ENCODE results near the gene ZDHHC14.
"Not testable (repeated sequence)": the region's sequence is repeated elsewhere in the genome, so short reads cannot be mapped to it uniquely, and the experiment has no call there.

The ZDHHC14 gene

DNA sequence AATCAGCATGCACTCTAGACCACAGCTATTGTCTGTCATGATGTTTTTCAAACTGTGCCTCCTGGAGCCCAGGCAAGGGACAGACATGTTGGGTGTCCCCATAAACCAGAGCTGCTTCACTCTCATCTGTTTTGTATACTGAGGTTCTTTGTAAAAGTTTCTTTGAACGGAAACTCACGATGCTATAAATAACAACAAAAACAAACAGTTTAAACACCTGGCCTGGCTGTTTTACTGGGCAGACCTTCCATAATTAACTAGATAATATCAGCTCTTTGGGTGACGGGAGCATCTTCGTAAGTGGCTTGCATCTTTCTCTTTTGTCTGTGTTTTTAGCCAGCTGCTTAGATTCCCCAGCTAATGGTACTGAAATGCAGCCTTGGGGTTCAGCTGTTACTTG, 190.3 kb downstream of the ZDHHC14 start:
- no peak for DNase-seq (ENCODE audit: low read depth in 2 of 2)

GRCh38 chr6:157571950-157572349, 191.0 kb downstream of the ZDHHC14 start:
- DNase-seq (ENCODE audit: low read depth in 2 of 2), result no peak

GRCh38 chr6:157574851-157575424, 193.9 kb downstream of the ZDHHC14 start:
- no peak for DNase-seq (ENCODE audit: low read depth in 2 of 2)

DNA sequence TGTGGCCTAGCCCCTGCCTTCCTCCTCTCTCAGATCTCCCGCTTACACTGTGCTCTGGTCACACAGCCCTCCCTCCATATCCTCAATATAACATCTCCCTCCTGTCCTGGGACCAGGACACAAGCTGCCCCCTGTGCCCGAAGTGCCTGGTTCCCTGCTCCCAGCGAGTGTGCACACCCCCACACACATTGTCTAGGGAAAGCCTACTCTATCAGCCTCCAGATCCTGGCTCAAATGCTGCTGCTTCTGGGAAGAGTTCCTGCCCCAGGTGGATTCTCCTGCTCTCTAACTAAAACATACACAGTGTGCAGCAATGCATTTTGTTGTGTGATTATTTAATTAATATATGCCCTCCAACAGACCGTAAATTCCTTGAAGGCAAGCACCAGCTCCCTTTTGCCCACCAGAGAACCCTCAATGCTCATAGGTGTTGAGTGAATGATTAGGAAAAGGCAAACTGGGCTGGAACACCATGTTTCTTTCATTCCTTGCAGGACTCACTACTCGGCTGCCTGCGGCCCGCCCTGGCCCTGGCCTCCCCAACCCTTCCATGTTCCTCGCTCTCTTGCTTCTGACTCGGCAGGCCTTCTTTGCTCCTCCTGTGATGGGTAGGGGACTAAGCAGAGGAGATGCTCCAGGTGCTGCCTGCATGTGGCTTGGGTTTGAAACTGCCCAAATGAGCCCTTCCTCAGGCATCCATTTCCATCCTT, 194.6 kb downstream of the ZDHHC14 start:
- DNase-seq (ENCODE audit: low read depth in 2 of 2), result no peak

GRCh38 chr6:157576991-157577390, 196.0 kb downstream of the ZDHHC14 start:
- not testable (repeated sequence) for DNase-seq (ENCODE audit: low read depth in 2 of 2)

- not testable (repeated sequence) for DNase-seq (ENCODE audit: low read depth in 2 of 2)
These were observed 197.5 kb downstream of the ZDHHC14 start for GRCh38 chr6:157578527-157578926.

GRCh38 chr6:157579467-157580031, 198.6 kb downstream of the ZDHHC14 start:
- no peak for DNase-seq (ENCODE audit: low read depth in 2 of 2)

- no peak for DNase-seq (ENCODE audit: low read depth in 2 of 2)
These were observed 203.0 kb downstream of the ZDHHC14 start for GRCh38 chr6:157584036-157584435.

GRCh38 chr6:157585274-157586087, 204.5 kb downstream of the ZDHHC14 start:
- no peak for DNase-seq (ENCODE audit: low read depth in 2 of 2)

GRCh38 chr6:157586088-157586414, 205.1 kb downstream of the ZDHHC14 start:
- no peak for DNase-seq (ENCODE audit: low read depth in 2 of 2)

- no peak for DNase-seq (ENCODE audit: low read depth in 2 of 2)
These were observed 205.6 kb downstream of the ZDHHC14 start for GRCh38 chr6:157586476-157587126.

DNA sequence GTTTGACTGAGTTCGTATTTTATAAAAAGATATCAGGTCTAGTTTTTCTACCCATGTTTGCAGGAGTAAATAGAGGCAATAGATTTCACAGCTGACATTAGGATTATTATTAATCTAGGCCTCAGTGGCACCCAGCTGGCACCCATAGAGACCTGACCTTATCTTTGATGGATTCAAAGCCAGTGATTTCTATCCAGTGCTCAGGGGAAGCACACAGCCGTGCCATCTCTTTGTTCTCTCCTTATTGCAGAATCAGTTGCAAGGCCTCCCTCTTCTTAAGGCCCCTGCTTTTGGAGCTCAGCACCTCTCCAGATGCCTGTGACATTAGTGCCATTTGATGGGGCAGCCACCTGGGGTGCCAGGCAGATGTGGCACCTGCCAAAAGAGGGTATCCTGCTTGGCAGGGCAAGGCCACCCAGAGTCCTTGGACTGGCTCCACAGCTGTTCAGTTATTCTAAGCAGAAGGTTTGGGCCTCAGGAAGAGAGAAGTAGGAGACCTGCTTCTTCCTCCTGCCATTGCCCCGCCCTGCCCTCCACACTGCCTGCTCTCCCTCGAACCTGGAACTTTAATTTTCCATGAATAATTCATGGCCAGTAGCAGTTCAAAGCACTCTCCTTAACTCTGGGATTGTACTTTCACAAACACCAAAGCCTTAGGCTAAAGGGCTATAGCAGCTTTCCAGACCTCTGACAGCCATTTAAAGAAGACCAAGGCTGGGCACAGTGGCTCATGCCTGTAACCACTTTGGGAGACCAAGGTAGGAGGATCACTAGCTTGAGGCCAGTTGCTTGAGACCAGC, 206.3 kb downstream of the ZDHHC14 start:
- DNase-seq (ENCODE audit: low read depth in 2 of 2), result no peak

GRCh38 chr6:157590654-157591053, 209.7 kb downstream of the ZDHHC14 start:
- DNase-seq (ENCODE audit: low read depth in 2 of 2), result not testable (repeated sequence)

GRCh38 chr6:157592541-157592940, 211.6 kb downstream of the ZDHHC14 start:
- DNase-seq (ENCODE audit: low read depth in 2 of 2), result no peak

- no peak for DNase-seq (ENCODE audit: low read depth in 2 of 2)
These were observed 212.0 kb downstream of the ZDHHC14 start for GRCh38 chr6:157592980-157593379.

GRCh38 chr6:157593596-157593995, 212.6 kb downstream of the ZDHHC14 start:
- DNase-seq (ENCODE audit: low read depth in 2 of 2), result no peak

DNA sequence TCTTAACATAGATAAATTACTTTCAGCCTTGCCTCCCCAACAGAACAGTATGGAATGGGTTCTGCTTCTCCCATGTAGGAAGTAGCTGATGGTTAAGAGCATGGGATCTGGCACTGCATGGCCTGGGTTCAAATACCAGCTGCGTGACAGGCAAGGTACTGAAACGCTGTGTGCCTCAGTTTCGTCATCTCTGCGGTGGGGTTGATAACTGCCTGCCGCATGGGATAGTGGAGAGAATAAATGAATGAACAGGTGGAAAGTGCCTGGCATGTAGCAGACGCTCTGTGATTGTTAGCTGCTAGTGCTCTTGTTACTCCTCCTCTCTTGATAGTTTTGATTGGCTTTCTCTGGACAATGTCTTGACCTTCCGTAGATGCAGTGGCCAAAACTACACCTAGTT, 213.3 kb downstream of the ZDHHC14 start:
- no peak for DNase-seq (ENCODE audit: low read depth in 2 of 2)

DNA sequence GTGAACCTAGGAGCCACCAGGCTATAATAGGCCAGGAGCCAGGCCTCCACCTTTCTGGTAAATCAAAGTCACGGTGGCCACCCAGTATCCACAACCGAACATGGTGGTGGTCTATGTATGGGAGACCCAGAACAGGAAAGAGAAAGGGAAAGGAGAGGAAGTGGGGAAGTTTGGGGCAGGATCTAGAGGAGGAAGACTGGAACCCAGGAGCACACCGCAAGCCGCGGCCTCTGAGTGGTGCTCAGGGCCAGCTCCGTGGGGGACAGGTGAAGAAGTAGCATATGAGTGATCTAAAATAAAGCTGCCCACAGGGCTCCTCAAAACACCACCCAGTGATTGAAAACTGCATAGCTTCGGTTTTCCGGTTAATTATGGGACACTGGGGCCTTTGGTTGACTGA, 214.8 kb downstream of the ZDHHC14 start:
- no peak for DNase-seq (ENCODE audit: low read depth in 2 of 2)

DNA sequence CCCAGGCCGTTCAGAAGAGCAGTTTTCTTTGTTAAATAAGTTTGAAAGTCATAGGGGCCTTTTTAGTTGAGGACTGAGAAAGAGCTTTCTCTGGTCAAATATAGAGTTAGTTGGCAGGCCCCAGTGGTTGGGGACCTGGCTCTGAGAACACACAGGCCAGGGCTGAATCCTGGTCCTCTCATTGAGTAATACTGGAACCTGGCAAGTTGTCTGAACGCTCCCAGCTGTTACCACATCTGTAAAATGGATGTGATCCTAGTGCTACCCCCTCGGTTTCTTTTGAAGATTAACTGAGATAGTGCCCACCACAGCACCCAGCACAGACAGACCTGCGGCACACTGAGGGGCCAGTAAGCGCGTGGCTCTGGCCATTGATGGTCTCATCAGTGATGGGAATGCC, 215.5 kb downstream of the ZDHHC14 start:
- DNase-seq (ENCODE audit: low read depth in 2 of 2), result no peak

DNA sequence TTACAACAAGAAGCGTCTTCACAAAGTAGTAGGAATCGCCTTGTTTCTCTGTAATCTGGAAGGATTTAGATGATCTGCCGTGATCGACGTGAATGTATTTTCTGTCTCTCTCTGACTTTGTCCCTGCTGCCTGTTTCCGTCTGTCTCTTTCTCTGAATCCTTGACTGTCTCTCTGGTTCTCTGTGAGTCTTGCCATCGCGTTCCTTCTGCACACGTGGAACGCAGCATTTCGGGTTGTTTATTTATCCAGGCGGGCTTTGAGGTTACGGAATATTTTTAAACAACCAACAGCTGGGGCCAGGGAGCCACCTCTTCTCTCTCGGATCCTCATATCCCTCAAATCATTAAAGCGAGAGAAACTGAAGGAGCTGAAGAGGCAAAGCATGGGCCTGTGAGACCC, 215.9 kb downstream of the ZDHHC14 start:
- DNase-seq (ENCODE audit: low read depth in 2 of 2), result no peak
